Myometrial cell (primary cell): ENCODE data around the gene CD300LF. TPM values are rescaled to one million over a fixed set of nuclear protein-coding genes. Genes with fewer than 3 reads are reported as not detected.

ENCODE experiments used
- total RNA-seq: library from RNA; depleted of rRNA; stranded (reverse); fragments of >200 nt; gene quantifications from 2 replicates; pipeline ENCODE4 v1.2.3, GENCODE V29; 2015

CD300LF gene
- total RNA-seq = not detected in 2 replicates

DNA sequence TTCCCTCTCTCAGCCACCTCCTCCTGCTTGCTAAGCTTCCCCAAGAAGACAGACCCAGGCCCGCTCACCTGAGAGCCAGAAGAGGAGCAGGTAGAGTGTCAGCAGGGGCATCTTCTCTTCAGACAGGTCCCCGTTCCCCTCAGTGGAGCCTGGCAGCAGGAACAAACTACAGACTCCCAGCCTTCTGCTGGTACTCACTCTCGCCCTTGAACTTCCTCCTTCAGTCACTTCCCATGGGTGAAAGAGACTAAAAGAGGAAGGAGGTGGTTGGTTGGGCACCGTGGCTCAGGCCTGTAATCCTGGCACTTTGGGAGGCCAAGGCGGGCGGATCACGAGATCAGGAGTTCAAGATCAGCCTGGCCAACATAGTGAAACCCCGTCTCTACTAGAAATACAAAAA is at the start of gene CD300LF:
TSS of gene CD300LF (minus strand) at position 168 of the 400 bp plus-strand sequence. CDS start at position 111, 57 bp downstream.

DNA sequence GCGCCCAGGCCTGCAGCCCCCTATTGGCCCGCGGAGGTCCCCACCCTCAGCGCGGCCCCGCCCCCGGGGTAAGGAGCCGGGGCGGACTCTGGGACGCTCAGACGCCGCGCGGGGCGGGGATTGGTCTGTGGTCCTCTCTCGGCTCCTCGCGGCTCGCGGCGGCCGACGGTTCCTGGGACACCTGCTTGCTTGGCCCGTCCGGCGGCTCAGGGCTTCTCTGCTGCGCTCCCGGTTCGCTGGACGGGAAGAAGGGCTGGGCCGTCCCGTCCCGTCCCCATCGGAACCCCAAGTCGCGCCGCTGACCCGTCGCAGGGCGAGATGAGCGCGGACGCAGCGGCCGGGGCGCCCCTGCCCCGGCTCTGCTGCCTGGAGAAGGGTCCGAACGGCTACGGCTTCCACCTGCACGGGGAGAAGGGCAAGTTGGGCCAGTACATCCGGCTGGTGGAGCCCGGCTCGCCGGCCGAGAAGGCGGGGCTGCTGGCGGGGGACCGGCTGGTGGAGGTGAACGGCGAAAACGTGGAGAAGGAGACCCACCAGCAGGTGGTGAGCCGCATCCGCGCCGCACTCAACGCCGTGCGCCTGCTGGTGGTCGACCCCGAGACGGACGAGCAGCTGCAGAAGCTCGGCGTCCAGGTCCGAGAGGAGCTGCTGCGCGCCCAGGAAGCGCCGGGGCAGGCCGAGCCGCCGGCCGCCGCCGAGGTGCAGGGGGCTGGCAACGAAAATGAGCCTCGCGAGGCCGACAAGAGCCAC is 36.0 kb upstream of the CD300LF start, which contains the start of gene NHERF1:
TSS of gene NHERF1 (plus strand) at position 100 of the 750 bp plus-strand sequence. CDS start at position 319, 219 bp downstream.

GRCh38 chr17:74736513-74737298 is 24.0 kb upstream of the CD300LF start, which contains the start of gene RAB37:
TSS of gene RAB37 (plus strand) at chr17:74737256. CDS start at chr17:74737273, 17 bp downstream.

Other genes starting within 250 kb of the CD300LF start
- not detected in 2 replicates for gene CD300A, start 246.3 kb downstream of the CD300LF start, total RNA-seq
- gene CD300LB, start 181.4 kb downstream of the CD300LF start, total RNA-seq = not detected in 2 replicates
- gene CD300C, start 166.8 kb downstream of the CD300LF start, total RNA-seq = not detected in 2 replicates
- not detected in 2 replicates for gene CD300H, start 145.4 kb downstream of the CD300LF start, total RNA-seq
- not detected in 2 replicates for gene CD300LD, start 120.6 kb downstream of the CD300LF start, total RNA-seq
- gene CD300E, start 89.2 kb downstream of the CD300LF start, total RNA-seq = not detected in 2 replicates
- 0.53 TPM in 1 of 2 replicates, not detected in the other for gene RAB37, start 24.3 kb upstream of the CD300LF start, total RNA-seq
- gene NHERF1, start 35.7 kb upstream of the CD300LF start, total RNA-seq = 35.3 and 42.1 TPM in 2 replicates
- gene NAT9, start 63.4 kb upstream of the CD300LF start, total RNA-seq = 26.4 and 32.0 TPM in 2 replicates
- gene GRIN2C, start 147.0 kb upstream of the CD300LF start, total RNA-seq = not detected in 2 replicates
- gene FDXR, start 160.1 kb upstream of the CD300LF start, total RNA-seq = 48.1 and 52.5 TPM in 2 replicates
- gene FADS6, start 180.7 kb upstream of the CD300LF start, total RNA-seq = not detected in 2 replicates
- gene USH1G, start 210.3 kb upstream of the CD300LF start, total RNA-seq = not detected in 2 replicates
- not detected in 2 replicates for gene OTOP2, start 211.3 kb upstream of the CD300LF start, total RNA-seq
- gene OTOP3, start 223.0 kb upstream of the CD300LF start, total RNA-seq = not detected in 2 replicates